NCI-H1930 (cell line): ENCODE measurements around the gene DNAJC21.
A peak's percentile ranks its signal among the peaks of the same experiment; 100 is the strongest.
"Not testable (repeated sequence)": the region's sequence is repeated elsewhere in the genome, so short reads cannot be mapped to it uniquely, and the experiment has no call there.

Experiments used
- DNase-seq, 2 experiments: peaks; one replicate each; lab custom pipeline; 2025; lab: John Stamatoyannopoulos, UW

The DNAJC21 gene

GRCh38 chr5:34923694-34924461 lies 5.5 kb upstream of the DNAJC21 start:
- no peak for DNase-seq

GRCh38 chr5:34924462-34924765 lies 4.9 kb upstream of the DNAJC21 start:
- no peak for DNase-seq

GRCh38 chr5:34926318-34926888 lies 3.0 kb upstream of the DNAJC21 start:
- no peak for DNase-seq

GRCh38 chr5:34927785-34928184 lies 1.6 kb upstream of the DNAJC21 start:
- DNase-seq: no peak

GRCh38 chr5:34928267-34928666 lies 1.1 kb upstream of the DNAJC21 start:
- DNase-seq: no peak

- peak; percentile 81 to 84 for DNase-seq
These were observed 532 bp downstream of the DNAJC21 start for GRCh38 chr5:34929720-34930461.

GRCh38 chr5:34930462-34930844 lies 1.1 kb downstream of the DNAJC21 start:
- no peak for DNase-seq

GRCh38 chr5:34930870-34931269 lies 1.5 kb downstream of the DNAJC21 start:
- no peak for DNase-seq

- DNase-seq: no peak
These were observed 3.6 kb downstream of the DNAJC21 start for GRCh38 chr5:34932947-34933346.

- DNase-seq: no peak
These were observed 12.6 kb downstream of the DNAJC21 start for GRCh38 chr5:34941936-34942335.

GRCh38 chr5:34944044-34944443 lies 14.7 kb downstream of the DNAJC21 start:
- no peak for DNase-seq

- no peak for DNase-seq
These were observed 15.2 kb downstream of the DNAJC21 start for GRCh38 chr5:34944460-34945047.

GRCh38 chr5:34957321-34957720 lies 28.0 kb downstream of the DNAJC21 start:
- DNase-seq: no peak

GRCh38 chr5:34957857-34958690 lies 28.7 kb downstream of the DNAJC21 start:
- no peak for DNase-seq

GRCh38 chr5:34959323-34959722 lies 30.0 kb downstream of the DNAJC21 start:
- no peak for DNase-seq

GRCh38 chr5:34967540-34967939 lies 38.2 kb downstream of the DNAJC21 start:
- no peak for DNase-seq

GRCh38 chr5:34968258-34968657 lies 38.9 kb downstream of the DNAJC21 start:
- no peak for DNase-seq

- DNase-seq: no peak
These were observed 41.2 kb downstream of the DNAJC21 start for GRCh38 chr5:34970552-34970951.

GRCh38 chr5:34971655-34972054 lies 42.3 kb downstream of the DNAJC21 start:
- DNase-seq: not testable (repeated sequence)

- no peak for DNase-seq
These were observed 47.0 kb downstream of the DNAJC21 start for GRCh38 chr5:34976347-34976746.

- DNase-seq: no peak
These were observed 48.7 kb downstream of the DNAJC21 start for GRCh38 chr5:34977934-34978613.
